ENCODE measurements around the gene SUSD3.

Gene SUSD3

GRCh38 chr9:93119953-93120845, 61.7 kb downstream of the SUSD3 start:
- no peaks in the 10 kb centered on the region for H3K27me3 ChIP-seq (ENCODE audit: control insufficient read depth, low read length)
- H4K20me1 ChIP-seq (ENCODE audit: control insufficient read depth, insufficient read depth, low read depth, low read length) = no peaks in the 10 kb centered on the region
- H3K9me2 ChIP-seq (replicated peaks; ENCODE audit: control insufficient read depth, low read length) = no peaks in the 10 kb centered on the region
- peaks cover 25% of the 10 kb centered on the region for H3K4me1 ChIP-seq (ENCODE audit: control insufficient read depth, low read length)
- no peak for TF ChIP-seq EZH2phosphoT487 (IDR thresholded peaks at IDR 0.05; ENCODE audit: borderline replicate concordance, low read length)
- peak; percentile 48 for TF ChIP-seq CTCF (IDR thresholded peaks at IDR 0.05; ENCODE audit: low read depth, low read length, poor library complexity, severe bottlenecking)
- no peaks in the 10 kb centered on the region for H3K79me2 ChIP-seq (ENCODE audit: control insufficient read depth, low read length)
- H3K27ac ChIP-seq (ENCODE audit: low read depth, low read length) = peak overlapping the region; percentile 86
- peak overlapping the region; percentile 67 for H3K4me3 ChIP-seq (ENCODE audit: low read length)
- H3K36me3 ChIP-seq (ENCODE audit: control insufficient read depth, low read length) = no peaks in the 10 kb centered on the region; the same call in 1 of the 2 replicates
- no peaks in the 10 kb centered on the region for H3K9me3 ChIP-seq (ENCODE audit: control insufficient read depth, insufficient read depth, low read length)
- peaks cover 10% of the 10 kb centered on the region; the same call in 1 of the 2 replicates for H3F3A ChIP-seq (ENCODE audit: control insufficient read depth, insufficient read depth)
- H3K4me2 ChIP-seq (ENCODE audit: low read length) = peak overlapping the region; percentile 88

- Histone ChIP-seq H3K36me3 (ENCODE audit: control insufficient read depth, low read length) (no peaks in the 10 kb centered on the region; the same call in 1 of the 2 replicates), H3K27me3 (ENCODE audit: control insufficient read depth, low read length) (no peaks in the 10 kb centered on the region), H3K4me2 (ENCODE audit: low read length) (peak overlapping the region; percentile 88), H3K79me2 (ENCODE audit: control insufficient read depth, low read length) (no peaks in the 10 kb centered on the region), H3K4me1 (ENCODE audit: control insufficient read depth, low read length) (peaks cover 25% of the 10 kb centered on the region), H3F3A (ENCODE audit: control insufficient read depth, insufficient read depth) (peaks cover 10% of the 10 kb centered on the region; the same call in 1 of the 2 replicates), H4K20me1 (ENCODE audit: control insufficient read depth, insufficient read depth, low read depth, low read length) (no peaks in the 10 kb centered on the region), H3K4me3 (ENCODE audit: low read length) (peak overlapping the region; percentile 67), H3K9me2 (replicated peaks; ENCODE audit: control insufficient read depth, low read length) (no peaks in the 10 kb centered on the region), H3K9me3 (ENCODE audit: control insufficient read depth, insufficient read depth, low read length) (no peaks in the 10 kb centered on the region), H3K27ac (ENCODE audit: low read depth, low read length) (peak overlapping the region; percentile 86)
- TF ChIP-seq CTCF (IDR thresholded peaks at IDR 0.05; ENCODE audit: low read depth, low read length, poor library complexity, severe bottlenecking) = no peak
- TF ChIP-seq EZH2phosphoT487 (IDR thresholded peaks at IDR 0.05; ENCODE audit: borderline replicate concordance, low read length) = no peak
Measured at GRCh38 chr9:93120846-93121315, 62.4 kb downstream of the SUSD3 start.

- H3K4me3 ChIP-seq (ENCODE audit: low read length) = no peak overlapping the region
Measured at GRCh38 chr9:93121316-93122241, 63.1 kb downstream of the SUSD3 start.

More at GRCh38 chr9:93121316-93122241, 63.1 kb downstream of the SUSD3 start:
- no peaks in the 10 kb centered on the region for H3K79me2 ChIP-seq (ENCODE audit: control insufficient read depth, low read length)
- H3K9me2 ChIP-seq (replicated peaks; ENCODE audit: control insufficient read depth, low read length) = no peaks in the 10 kb centered on the region
- peaks cover 10% of the 10 kb centered on the region; the same call in 1 of the 2 replicates for H3F3A ChIP-seq (ENCODE audit: control insufficient read depth, insufficient read depth)
- H3K36me3 ChIP-seq (ENCODE audit: control insufficient read depth, low read length) = no peaks in the 10 kb centered on the region; the same call in 1 of the 2 replicates
- TF ChIP-seq CTCF (IDR thresholded peaks at IDR 0.05; ENCODE audit: low read depth, low read length, poor library complexity, severe bottlenecking) (no peak), EZH2phosphoT487 (IDR thresholded peaks at IDR 0.05; ENCODE audit: borderline replicate concordance, low read length) (no peak)
- no peak overlapping the region for H3K4me2 ChIP-seq (ENCODE audit: low read length)
- no peaks in the 10 kb centered on the region for H3K27me3 ChIP-seq (ENCODE audit: control insufficient read depth, low read length)
- no peak overlapping the region for H3K27ac ChIP-seq (ENCODE audit: low read depth, low read length)
- peaks cover 25% of the 10 kb centered on the region for H3K4me1 ChIP-seq (ENCODE audit: control insufficient read depth, low read length)
- H4K20me1 ChIP-seq (ENCODE audit: control insufficient read depth, insufficient read depth, low read depth, low read length) = no peaks in the 10 kb centered on the region
- H3K9me3 ChIP-seq (ENCODE audit: control insufficient read depth, insufficient read depth, low read length) = no peaks in the 10 kb centered on the region
